Endodermal cell (in vitro differentiated cells): ENCODE measurements around the gene UFC1. TPM values are rescaled to one million over a fixed set of nuclear protein-coding genes. Genes with fewer than 3 reads are reported as not detected.

Source experiments
- DNase-seq: peaks from one replicate; pipeline ENCODE4 v3.0.0-alpha.2; 2017
- H3K27ac ChIP-seq: 2 replicates; pipeline ENCODE4 v1.5.1; 2013; ENCODE audit warnings: mild to moderate bottlenecking, low read depth, low read length, moderate library complexity
- H3K27me3 ChIP-seq: 2 replicates; pipeline ENCODE4 v1.6.1; 2013; ENCODE audit warnings: mild to moderate bottlenecking, low read length, moderate library complexity; ENCODE audit not compliant: insufficient read depth, control insufficient read depth, poor library complexity, severe bottlenecking
- H3K36me3 ChIP-seq: 2 replicates; pipeline ENCODE4 v1.7.0; 2013; ENCODE audit warnings: mild to moderate bottlenecking, low read length, moderate library complexity; ENCODE audit not compliant: control insufficient read depth, insufficient read depth
- H3K4me1 ChIP-seq: one replicate; pipeline ENCODE4 v1.7.0; 2013; ENCODE audit warnings: low read length; ENCODE audit not compliant: control insufficient read depth, insufficient read depth
- H3K4me3 ChIP-seq: 2 replicates; pipeline ENCODE4 v1.5.1; 2013; ENCODE audit warnings: mild to moderate bottlenecking, low read length, moderate library complexity
- H3K9ac ChIP-seq: 2 replicates; pipeline ENCODE4 v1.6.1; 2013; ENCODE audit warnings: mild to moderate bottlenecking, low read length, moderate library complexity; ENCODE audit not compliant: poor library complexity, severe bottlenecking; ENCODE audit errors: extremely low read depth
- H3K9me3 ChIP-seq: 2 replicates; pipeline ENCODE4 v1.6.1; 2013; ENCODE audit warnings: mild to moderate bottlenecking, low read length, moderate library complexity; ENCODE audit not compliant: control insufficient read depth
- H3K27ac Mint-ChIP-seq: 2 replicates; pipeline ENCODE4 v1.8.0; 2020; ENCODE audit warnings: mixed read lengths
- H3K27me3 Mint-ChIP-seq: 2 replicates; pipeline ENCODE4 v1.8.0; 2021; ENCODE audit warnings: mild to moderate bottlenecking, mixed read lengths; ENCODE audit not compliant: insufficient read depth
- H3K36me3 Mint-ChIP-seq: 2 replicates; pipeline ENCODE4 v1.8.0; 2020; ENCODE audit warnings: low read depth, mixed read lengths
- H3K4me1 Mint-ChIP-seq: 2 replicates; pipeline ENCODE4 v1.8.0; 2020; ENCODE audit warnings: mixed read lengths
- H3K4me3 Mint-ChIP-seq: 2 replicates; pipeline ENCODE4 v1.8.0; 2020; ENCODE audit warnings: mild to moderate bottlenecking, moderate library complexity, mixed read lengths
- H3K9me3 Mint-ChIP-seq: 2 replicates; pipeline ENCODE4 v1.8.0; 2020; ENCODE audit warnings: mild to moderate bottlenecking, mixed read lengths
- WGBS, 2 experiments: methylation state at CpG; one replicate each; pipeline versions ENCODE4 v1.1.5 to v1.1.7; 2013; ENCODE audit warnings: missing lambda C conversion rate in 2 of 2, mixed read lengths in 1 of 2; ENCODE audit not compliant: insufficient coverage in 1 of 2, insufficient read length in 1 of 2; 5-methylcytosine and 5-hydroxymethylcytosine counted together
- total RNA-seq, 2 donors: library from RNA; stranded (reverse); fragmentation: NEBNext Ultra II Directional in 1 of 2; extraction: Animal tissue kit (Norgen Biotek cat#: 25700) in 1 of 2; gene quantifications; 2 replicates in 1 of 2; 3 replicates in 1 of 2; pipeline ENCODE4 v1.2.1, GENCODE V29; 2021
- TF ChIP-seq, protein P1 (sequence below): fragments of 200-600 bp; sonication (generic); conservative IDR thresholded peaks from 2 replicates; pipeline ENCODE4 v1.5.0; 2021; ENCODE audit warnings: antibody characterized with exemption, mild to moderate bottlenecking

UFC1 gene
- total RNA-seq, 2 donors from 2014 or later: 89.5 to 97.1 TPM

GRCh38 chr1:161197560-161198193, 43.9 kb downstream of the UFC1 start:
- Mint-ChIP-seq H3K9me3 (no peaks in the 10 kb centered on the region), H3K27me3 (no peaks in the 10 kb centered on the region), H3K27ac (no peak overlapping the region), H3K36me3 (peaks cover 2% of the 10 kb centered on the region), H3K4me1 (peaks cover 50% of the 10 kb centered on the region), H3K4me3 (peak overlapping the region; percentile 31)
- Histone ChIP-seq H3K27ac (no peak overlapping the region), H3K4me1 (peaks cover 15% of the 10 kb centered on the region), H3K4me3 (no peak overlapping the region), H3K9ac (no peak overlapping the region), H3K36me3 (no peaks in the 10 kb centered on the region), H3K27me3 (no peaks in the 10 kb centered on the region), H3K9me3 (no peaks in the 10 kb centered on the region)
- WGBS, 2 experiments: 91 to 97% methylated on average over 4 to 11 of the region's 11 CpGs
- TF ChIP-seq, protein P1, sequence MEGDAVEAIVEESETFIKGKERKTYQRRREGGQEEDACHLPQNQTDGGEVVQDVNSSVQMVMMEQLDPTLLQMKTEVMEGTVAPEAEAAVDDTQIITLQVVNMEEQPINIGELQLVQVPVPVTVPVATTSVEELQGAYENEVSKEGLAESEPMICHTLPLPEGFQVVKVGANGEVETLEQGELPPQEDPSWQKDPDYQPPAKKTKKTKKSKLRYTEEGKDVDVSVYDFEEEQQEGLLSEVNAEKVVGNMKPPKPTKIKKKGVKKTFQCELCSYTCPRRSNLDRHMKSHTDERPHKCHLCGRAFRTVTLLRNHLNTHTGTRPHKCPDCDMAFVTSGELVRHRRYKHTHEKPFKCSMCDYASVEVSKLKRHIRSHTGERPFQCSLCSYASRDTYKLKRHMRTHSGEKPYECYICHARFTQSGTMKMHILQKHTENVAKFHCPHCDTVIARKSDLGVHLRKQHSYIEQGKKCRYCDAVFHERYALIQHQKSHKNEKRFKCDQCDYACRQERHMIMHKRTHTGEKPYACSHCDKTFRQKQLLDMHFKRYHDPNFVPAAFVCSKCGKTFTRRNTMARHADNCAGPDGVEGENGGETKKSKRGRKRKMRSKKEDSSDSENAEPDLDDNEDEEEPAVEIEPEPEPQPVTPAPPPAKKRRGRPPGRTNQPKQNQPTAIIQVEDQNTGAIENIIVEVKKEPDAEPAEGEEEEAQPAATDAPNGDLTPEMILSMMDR: no peak
- no peak for DNase-seq

GRCh38 chr1:161198194-161198896, 44.6 kb downstream of the UFC1 start:
- H3K9ac ChIP-seq: no peak overlapping the region
- peaks cover 50% of the 10 kb centered on the region for H3K4me1 Mint-ChIP-seq
- no peak overlapping the region for H3K27ac Mint-ChIP-seq

DNA sequence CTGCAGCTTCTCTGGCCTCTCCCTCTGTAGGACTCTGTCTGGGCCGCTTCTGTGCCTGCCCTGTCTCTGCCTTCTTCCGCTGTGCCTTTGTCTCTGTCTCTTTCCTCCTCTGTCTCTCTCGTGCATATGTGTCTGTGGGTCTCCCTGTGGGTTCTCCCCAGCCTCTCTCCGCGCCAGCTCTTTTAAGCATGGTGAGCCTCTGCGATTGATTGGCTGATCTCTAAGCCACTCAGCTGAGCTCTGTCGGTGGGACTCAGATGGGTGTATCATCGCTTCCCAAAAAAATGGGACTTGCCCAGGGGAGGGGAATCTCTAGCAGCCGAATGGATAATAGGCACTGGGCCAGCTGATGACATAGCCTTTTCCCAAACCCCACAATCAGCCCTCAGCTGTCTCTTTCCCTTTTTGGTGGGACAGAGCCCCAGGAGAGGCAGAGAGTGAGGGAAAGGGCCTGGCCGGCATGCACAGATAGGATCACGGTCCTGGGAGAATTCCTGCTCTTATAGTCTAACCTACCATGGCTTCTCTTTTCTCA, 45.2 kb downstream of the UFC1 start, which contains the start of gene ADAMTS4:
ADAMTS4 (minus strand) TSS at position 158 of the 535 bp plus-strand sequence. CDS start 427 bp downstream, outside the sequence.
- H3K9ac ChIP-seq: no peak within 1 kb of the TSS
- H3K4me1 Mint-ChIP-seq: peaks cover 50% of the 10 kb centered on the region
- peaks cover 8% of the 10 kb centered on the region for H3K36me3 ChIP-seq
- peak; percentile 83 for DNase-seq
- no peaks in the 10 kb centered on the region for H3K27me3 Mint-ChIP-seq
- peaks cover 8% of the 10 kb centered on the region for H3K36me3 Mint-ChIP-seq
- H3K4me3 ChIP-seq: no peak within 1 kb of the TSS
- H3K4me3 Mint-ChIP-seq: peak within 1 kb of the TSS; percentile 30
- H3K27me3 ChIP-seq: no peaks in the 10 kb centered on the region
- TF ChIP-seq, protein P1: no peak
- no peak within 1 kb of the TSS for H3K27ac ChIP-seq
- no peak within 1 kb of the TSS for H3K27ac Mint-ChIP-seq
- 70 to 85% methylated on average over 8 to 11 of the region's 11 CpGs for WGBS, 2 experiments
- H3K4me1 ChIP-seq: peaks cover 18% of the 10 kb centered on the region
- no peaks in the 10 kb centered on the region for H3K9me3 Mint-ChIP-seq
- no peaks in the 10 kb centered on the region for H3K9me3 ChIP-seq

More at GRCh38 chr1:161198194-161198896, 44.6 kb downstream of the UFC1 start:
- Mint-ChIP-seq H3K4me3 (peak overlapping the region; percentile 30), H3K9me3 (no peaks in the 10 kb centered on the region), H3K27me3 (no peaks in the 10 kb centered on the region), H3K36me3 (peaks cover 4% of the 10 kb centered on the region)
- no peaks in the 10 kb centered on the region for H3K9me3 ChIP-seq
- peaks cover 15% of the 10 kb centered on the region for H3K4me1 ChIP-seq
- 48 to 50% methylated on average over 10 to 20 of the region's 20 CpGs for WGBS, 2 experiments
- H3K27ac ChIP-seq: no peak overlapping the region
- peak; percentile 90 for DNase-seq
- peaks cover 2% of the 10 kb centered on the region for H3K36me3 ChIP-seq
- no peaks in the 10 kb centered on the region for H3K27me3 ChIP-seq
- no peak overlapping the region for H3K4me3 ChIP-seq
- TF ChIP-seq, protein P1: peak; percentile 48
